Measurements from ENCODE around the gene RSRC1. TPM values are rescaled to one million over a fixed set of nuclear protein-coding genes. Genes with fewer than 3 reads are reported as not detected.

Gene RSRC1
- total and polyA plus RNA-seq, 2 of the 13 experiments (the other 11 are each of a cell fraction or from before 2014, with no cell fraction given) = 4.9 to 63.0 TPM

DNA sequence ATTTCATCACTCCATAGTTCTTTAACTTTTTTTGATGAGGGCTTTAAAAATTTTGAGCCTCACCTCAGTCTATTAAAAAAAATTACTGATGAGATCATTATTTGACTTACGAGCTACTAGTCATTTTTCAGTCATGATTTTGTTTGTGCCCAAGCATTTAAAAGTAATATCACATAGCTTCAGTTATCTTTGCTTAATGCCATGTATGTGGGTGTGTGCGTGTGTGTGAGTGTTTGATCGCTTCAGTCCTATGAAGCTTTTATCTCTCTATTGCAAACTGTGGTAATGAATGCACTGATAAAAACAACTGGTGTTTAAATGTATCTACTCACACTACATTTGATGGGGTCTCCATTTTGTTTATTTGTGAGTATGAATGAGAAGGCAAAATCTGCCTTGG lies 49.8 kb downstream of the RSRC1 start (continued):
- TF ChIP-seq, protein P1, sequence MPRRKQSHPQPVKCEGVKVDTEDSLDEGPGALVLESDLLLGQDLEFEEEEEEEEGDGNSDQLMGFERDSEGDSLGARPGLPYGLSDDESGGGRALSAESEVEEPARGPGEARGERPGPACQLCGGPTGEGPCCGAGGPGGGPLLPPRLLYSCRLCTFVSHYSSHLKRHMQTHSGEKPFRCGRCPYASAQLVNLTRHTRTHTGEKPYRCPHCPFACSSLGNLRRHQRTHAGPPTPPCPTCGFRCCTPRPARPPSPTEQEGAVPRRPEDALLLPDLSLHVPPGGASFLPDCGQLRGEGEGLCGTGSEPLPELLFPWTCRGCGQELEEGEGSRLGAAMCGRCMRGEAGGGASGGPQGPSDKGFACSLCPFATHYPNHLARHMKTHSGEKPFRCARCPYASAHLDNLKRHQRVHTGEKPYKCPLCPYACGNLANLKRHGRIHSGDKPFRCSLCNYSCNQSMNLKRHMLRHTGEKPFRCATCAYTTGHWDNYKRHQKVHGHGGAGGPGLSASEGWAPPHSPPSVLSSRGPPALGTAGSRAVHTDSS (CRISPR knock-in tag; conservative IDR thresholded peaks at IDR 0.05) = no peak
- TF ChIP-seq NFE2L2 (IDR thresholded peaks at IDR 0.05; ENCODE audit: low read length) (no peak), SIX1 (CRISPR knock-in tag; IDR thresholded peaks at IDR 0.05; ENCODE audit: borderline replicate concordance) (no peak), ZNF205 (CRISPR knock-in tag; IDR thresholded peaks at IDR 0.05) (no peak), DMAP1 (CRISPR knock-in tag; IDR thresholded peaks at IDR 0.05) (no peak)
- TF ChIP-seq, protein P2, sequence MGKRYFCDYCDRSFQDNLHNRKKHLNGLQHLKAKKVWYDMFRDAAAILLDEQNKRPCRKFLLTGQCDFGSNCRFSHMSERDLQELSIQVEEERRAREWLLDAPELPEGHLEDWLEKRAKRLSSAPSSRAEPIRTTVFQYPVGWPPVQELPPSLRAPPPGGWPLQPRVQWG (CRISPR knock-in tag; IDR thresholded peaks at IDR 0.05; ENCODE audit: borderline replicate concordance, low read depth) = no peak

DNA sequence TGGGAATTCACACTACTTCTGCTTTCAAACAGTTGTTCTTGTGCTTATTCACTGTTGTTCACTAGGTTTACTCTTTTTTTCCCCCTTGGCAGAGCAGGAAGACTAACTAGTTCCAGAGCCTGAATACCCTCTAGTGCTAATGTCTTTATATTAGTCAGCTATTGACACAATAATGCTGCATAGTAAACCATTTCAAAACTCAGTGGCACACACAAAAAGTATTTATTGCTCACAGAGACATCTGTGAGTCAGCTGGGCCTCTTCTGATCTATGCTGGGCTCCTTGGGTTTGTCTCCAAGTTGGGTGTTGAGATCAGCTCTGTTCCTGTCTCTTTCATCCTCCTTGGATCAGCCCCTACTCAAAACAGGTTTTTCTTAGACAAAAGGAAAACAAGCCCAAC lies 51.1 kb downstream of the RSRC1 start:
- ATAC-seq (no peak), DNase-seq (ENCODE audit: low spot score) (no peak), FAIRE-seq (no peak)
- intact Hi-C loops (cut with micrococcal nuclease; ENCODE audit: unreplicated experiment) (no loop called here), in situ Hi-C loops (cut with HindIII; ENCODE audit: extremely low pct_ligation_motif_present, low pct_unique_long_range_greater_than_20kb) (no loop called here)
- Histone ChIP-seq H4K20me1 (ENCODE audit: insufficient read depth, low read length) (no peaks in the 10 kb centered on the region), H3K4me1 (ENCODE audit: insufficient read depth, low read length) (no peaks in the 10 kb centered on the region), H3K4me3 (replicated peaks in 1 of 3; ENCODE audit: insufficient read depth in 1 of 3, low read depth in 2 of 3, low read length in 3 of 3) (no peak overlapping the region), H3K9ac (ENCODE audit: insufficient read depth, low read depth, low read length) (no peak overlapping the region), H3K27ac (ENCODE audit: extremely low read length, insufficient read depth, low read length) (no peak overlapping the region), H3K27me3 (ENCODE audit: control insufficient read depth in 1 of 2, insufficient read depth in 2 of 2, low read length in 2 of 2) (no peaks in the 10 kb centered on the region), H3K9me3 (ENCODE audit: low read length) (no peaks in the 10 kb centered on the region), H3K36me3 (replicated peaks in 1 of 2; ENCODE audit: control insufficient read depth in 1 of 2, insufficient read depth in 2 of 2, low read length in 2 of 2) (no peaks in the 10 kb centered on the region), H2AFZ (ENCODE audit: low read length) (no peak overlapping the region), H3K79me2 (ENCODE audit: insufficient read depth, low read length) (no peaks in the 10 kb centered on the region), H3K4me2 (ENCODE audit: low read depth, low read length) (no peak overlapping the region)
- BruUV-seq (replicated peaks) = no TSS peak
- ChIA-PET CTCF (ENCODE audit: low intra/inter-chr PET ratio, low total read pairs) (no interaction called here), POLR2A (no interaction called here)
- TF ChIP-seq POLR2AphosphoS2 (IDR thresholded peaks at IDR 0.05; ENCODE audit: low read depth, low read length) (no peak), HDAC1 (CRISPR knock-in tag; IDR thresholded peaks at IDR 0.05) (no peak)

All from HepG2 (cell line).